ENCODE data around the gene VWA3B. TPM values are rescaled to one million over a fixed set of nuclear protein-coding genes. Genes with fewer than 3 reads are reported as not detected.

The VWA3B gene
- total and polyA plus RNA-seq, 5 donors from 2014 or later, result not detected

DNA sequence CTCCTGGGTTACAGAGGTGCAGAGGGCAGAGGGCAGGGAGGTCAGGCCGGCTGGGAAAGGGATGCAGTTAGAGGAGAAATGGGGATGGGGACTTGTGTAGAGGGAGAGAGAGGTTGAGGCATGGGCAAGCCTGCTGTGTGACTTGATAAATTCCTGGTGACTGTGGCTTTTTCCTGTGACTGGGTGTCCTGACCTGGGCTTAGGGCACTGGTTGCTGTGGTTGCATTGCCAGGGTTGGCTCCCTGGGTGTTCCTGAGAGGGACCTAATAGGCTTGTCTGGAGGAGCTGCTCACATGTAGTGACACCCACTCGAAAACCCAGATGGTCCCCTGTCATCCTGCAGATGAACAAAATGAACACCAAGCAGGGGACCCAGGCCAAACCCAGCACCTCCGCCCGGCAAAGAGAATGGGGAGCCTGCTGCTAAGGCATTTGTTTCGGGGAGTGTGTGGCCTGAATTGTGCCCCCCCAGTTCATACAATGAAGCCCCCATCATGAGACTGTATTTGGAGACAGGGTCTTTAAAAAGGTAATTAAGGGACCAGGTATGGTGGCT lies 78.6 kb downstream of the VWA3B start:
- H3K36me3 ChIP-seq (ENCODE audit: control insufficient read depth, insufficient read depth, low read length), result no peaks in the 10 kb centered on the region
- peaks cover 9% of the 10 kb centered on the region for H3K27me3 Mint-ChIP-seq
- H3K27me3 ChIP-seq (ENCODE audit: control insufficient read depth, insufficient read depth, low read length), result no peaks in the 10 kb centered on the region
- no peaks in the 10 kb centered on the region for H3K36me3 Mint-ChIP-seq
- H3K4me1 Mint-ChIP-seq, result no peaks in the 10 kb centered on the region
- no peaks in the 10 kb centered on the region for H3K9me3 ChIP-seq (ENCODE audit: control insufficient read depth in 2 of 2, low read length in 2 of 2)
- DNase-seq (no peak), ATAC-seq (ENCODE audit: low read depth in 2 of 2) (no peak)
- H3K4me1 ChIP-seq (ENCODE audit: control insufficient read depth, insufficient read depth, low read length, poor library complexity, severe bottlenecking), result no peaks in the 10 kb centered on the region
- H3K27ac ChIP-seq (ENCODE audit: insufficient read depth, low read length, poor library complexity, severe bottlenecking), result no peak overlapping the region
- H3K9me3 Mint-ChIP-seq, result peaks cover 0 to 4% (median 0%) of the 10 kb centered on the region in 7 donors
- no peak overlapping the region for H3K27ac Mint-ChIP-seq
- no peak overlapping the region for H3K4me3 Mint-ChIP-seq
- H3K4me3 ChIP-seq (ENCODE audit: low read depth, low read length), result no peak overlapping the region

DNA sequence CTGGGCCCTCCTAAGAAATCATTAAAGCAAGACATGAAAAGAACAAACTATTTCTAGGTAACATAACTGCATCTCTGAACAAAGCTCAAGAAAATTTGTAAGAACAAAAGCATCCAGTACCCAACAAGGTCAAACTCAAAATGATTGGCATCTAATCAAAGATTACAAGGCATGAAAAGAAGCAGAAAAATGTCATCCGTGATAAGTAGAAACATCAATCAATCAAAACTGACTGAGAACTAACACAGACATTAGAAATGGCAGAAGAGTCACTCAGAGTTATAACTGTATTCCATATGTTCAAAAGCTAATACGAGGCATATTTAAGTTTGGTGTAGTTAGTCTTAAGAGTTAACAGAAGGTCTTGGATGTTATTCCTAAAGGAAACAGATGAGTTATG lies 80.9 kb downstream of the VWA3B start:
- H3K27me3 ChIP-seq (ENCODE audit: control insufficient read depth, insufficient read depth, low read length), result peaks cover 3% of the 10 kb centered on the region
- no peak for ATAC-seq (ENCODE audit: low read depth in 2 of 2)
- Mint-ChIP-seq H3K27me3 (peaks cover 19% of the 10 kb centered on the region), H3K4me1 (no peaks in the 10 kb centered on the region), H3K27ac (no peak overlapping the region), H3K36me3 (no peaks in the 10 kb centered on the region), H3K4me3 (no peak overlapping the region), H3K9me3 (peaks cover 0 to 4% (median 0%) of the 10 kb centered on the region in 7 donors)
- H3K4me3 ChIP-seq (ENCODE audit: low read depth, low read length), result no peak overlapping the region
- no peak for DNase-seq
- H3K9me3 ChIP-seq (ENCODE audit: control insufficient read depth in 2 of 2, low read length in 2 of 2), result no peaks in the 10 kb centered on the region
- no peaks in the 10 kb centered on the region for H3K36me3 ChIP-seq (ENCODE audit: control insufficient read depth, insufficient read depth, low read length)
- H3K4me1 ChIP-seq (ENCODE audit: control insufficient read depth, insufficient read depth, low read length, poor library complexity, severe bottlenecking), result no peaks in the 10 kb centered on the region
- no peak overlapping the region for H3K27ac ChIP-seq (ENCODE audit: insufficient read depth, low read length, poor library complexity, severe bottlenecking)

DNA sequence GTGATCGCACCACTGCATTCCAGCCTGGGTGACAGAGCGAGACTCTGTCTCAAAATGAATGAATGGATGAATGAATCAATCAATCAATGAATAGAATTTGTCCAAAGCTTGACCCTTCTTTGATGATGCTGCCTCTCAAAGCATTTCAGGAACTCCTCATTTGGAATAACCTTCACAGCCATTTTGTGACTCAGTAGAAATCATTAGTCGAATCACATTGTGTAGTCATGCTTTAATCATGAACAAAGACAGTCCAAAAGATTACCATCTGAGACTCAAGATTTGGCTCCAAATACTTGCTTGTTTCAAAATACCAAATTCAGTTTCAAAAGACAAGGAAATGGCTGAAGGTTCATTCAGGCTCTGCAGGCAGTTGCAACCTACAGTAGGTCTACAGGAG lies 83.1 kb downstream of the VWA3B start:
- Histone ChIP-seq H3K27me3 (ENCODE audit: control insufficient read depth, insufficient read depth, low read length) (peaks cover 6% of the 10 kb centered on the region), H3K27ac (ENCODE audit: insufficient read depth, low read length, poor library complexity, severe bottlenecking) (no peak overlapping the region), H3K4me1 (ENCODE audit: control insufficient read depth, insufficient read depth, low read length, poor library complexity, severe bottlenecking) (no peaks in the 10 kb centered on the region), H3K4me3 (ENCODE audit: low read depth, low read length) (no peak overlapping the region), H3K36me3 (ENCODE audit: control insufficient read depth, insufficient read depth, low read length) (no peaks in the 10 kb centered on the region), H3K9me3 (ENCODE audit: control insufficient read depth in 2 of 2, low read length in 2 of 2) (no peaks in the 10 kb centered on the region)
- Mint-ChIP-seq H3K4me1 (no peaks in the 10 kb centered on the region), H3K27me3 (peaks cover 16% of the 10 kb centered on the region), H3K9me3 (peaks cover 0 to 4% (median 0%) of the 10 kb centered on the region in 7 donors), H3K27ac (no peak overlapping the region), H3K4me3 (no peak overlapping the region), H3K36me3 (no peaks in the 10 kb centered on the region)
- DNase-seq, result no peak
- ATAC-seq (ENCODE audit: low read depth in 2 of 2), result no peak

DNA sequence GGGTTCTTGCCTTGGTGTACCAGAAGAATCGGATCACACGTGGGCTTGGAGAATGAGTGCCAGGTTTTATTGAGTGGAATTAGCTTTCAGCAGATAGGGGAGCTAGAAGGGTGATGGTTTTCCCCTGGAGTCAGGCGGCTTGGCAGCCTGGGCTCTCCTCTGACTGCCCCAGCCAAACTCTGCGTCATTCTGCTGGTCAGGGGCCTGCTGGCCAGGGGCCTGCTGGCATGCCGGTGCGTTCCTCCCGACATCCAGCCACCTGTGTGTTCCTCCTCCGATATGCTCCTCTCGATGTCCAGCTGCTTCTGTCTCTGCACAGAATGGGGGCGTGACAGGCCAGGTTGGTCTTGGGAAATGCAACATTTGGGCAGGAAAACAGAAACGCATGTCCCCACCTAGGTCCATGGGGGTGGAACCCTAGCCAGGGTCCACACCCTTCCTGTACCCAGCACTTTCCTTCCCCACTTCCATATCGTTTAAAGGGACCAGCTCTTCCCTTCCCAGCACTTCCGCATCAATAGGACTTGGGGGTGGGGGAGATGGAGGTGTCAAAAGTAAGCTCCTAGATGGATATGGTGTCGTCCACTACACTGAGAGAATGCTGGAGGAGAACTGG lies 85.3 kb downstream of the VWA3B start:
- ATAC-seq (ENCODE audit: low read depth in 2 of 2) (no peak), DNase-seq (no peak)
- H3K9me3 ChIP-seq (ENCODE audit: control insufficient read depth in 2 of 2, low read length in 2 of 2), result no peaks in the 10 kb centered on the region
- peaks cover 0 to 4% (median 0%) of the 10 kb centered on the region in 7 donors for H3K9me3 Mint-ChIP-seq
- H3K4me3 Mint-ChIP-seq, result no peak overlapping the region
- no peak overlapping the region for H3K27ac Mint-ChIP-seq
- no peak overlapping the region for H3K27ac ChIP-seq (ENCODE audit: insufficient read depth, low read length, poor library complexity, severe bottlenecking)
- peaks cover 15% of the 10 kb centered on the region for H3K27me3 Mint-ChIP-seq
- H3K36me3 ChIP-seq (ENCODE audit: control insufficient read depth, insufficient read depth, low read length), result no peaks in the 10 kb centered on the region
- H3K4me1 ChIP-seq (ENCODE audit: control insufficient read depth, insufficient read depth, low read length, poor library complexity, severe bottlenecking), result no peaks in the 10 kb centered on the region
- no peaks in the 10 kb centered on the region for H3K4me1 Mint-ChIP-seq
- no peak overlapping the region for H3K4me3 ChIP-seq (ENCODE audit: low read depth, low read length)
- H3K36me3 Mint-ChIP-seq, result no peaks in the 10 kb centered on the region
- H3K27me3 ChIP-seq (ENCODE audit: control insufficient read depth, insufficient read depth, low read length), result peaks cover 8% of the 10 kb centered on the region

DNA sequence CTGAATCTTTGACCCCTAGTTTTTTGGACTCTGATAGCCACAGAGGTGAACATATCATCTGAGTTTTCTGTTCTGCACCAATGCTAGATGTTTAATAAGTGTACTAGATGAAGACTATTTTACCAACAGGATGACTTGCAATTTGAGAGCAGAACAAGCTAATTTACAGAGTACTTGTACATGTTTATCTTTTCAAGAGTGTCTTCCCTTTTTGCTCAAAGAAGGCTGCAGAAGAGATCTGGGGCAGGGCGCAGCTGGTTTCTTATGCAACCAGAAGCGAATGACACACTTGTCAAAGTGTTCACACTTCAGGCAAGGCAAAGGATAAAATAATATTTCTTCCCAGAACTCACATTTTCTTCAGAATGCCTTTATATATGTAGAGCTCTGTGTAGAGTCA lies 86.0 kb downstream of the VWA3B start:
- no peaks in the 10 kb centered on the region for H3K4me1 Mint-ChIP-seq
- no peak overlapping the region for H3K4me3 Mint-ChIP-seq
- Histone ChIP-seq H3K27ac (ENCODE audit: insufficient read depth, low read length, poor library complexity, severe bottlenecking) (no peak overlapping the region), H3K36me3 (ENCODE audit: control insufficient read depth, insufficient read depth, low read length) (no peaks in the 10 kb centered on the region), H3K4me3 (ENCODE audit: low read depth, low read length) (no peak overlapping the region), H3K9me3 (ENCODE audit: control insufficient read depth in 2 of 2, low read length in 2 of 2) (no peaks in the 10 kb centered on the region), H3K4me1 (ENCODE audit: control insufficient read depth, insufficient read depth, low read length, poor library complexity, severe bottlenecking) (no peaks in the 10 kb centered on the region), H3K27me3 (ENCODE audit: control insufficient read depth, insufficient read depth, low read length) (peaks cover 8% of the 10 kb centered on the region)
- peaks cover 15% of the 10 kb centered on the region for H3K27me3 Mint-ChIP-seq
- ATAC-seq (ENCODE audit: low read depth in 2 of 2), result no peak
- no peak for DNase-seq
- H3K36me3 Mint-ChIP-seq, result no peaks in the 10 kb centered on the region
- H3K27ac Mint-ChIP-seq, result no peak overlapping the region
- peaks cover 0 to 4% (median 0%) of the 10 kb centered on the region in 7 donors for H3K9me3 Mint-ChIP-seq

DNA sequence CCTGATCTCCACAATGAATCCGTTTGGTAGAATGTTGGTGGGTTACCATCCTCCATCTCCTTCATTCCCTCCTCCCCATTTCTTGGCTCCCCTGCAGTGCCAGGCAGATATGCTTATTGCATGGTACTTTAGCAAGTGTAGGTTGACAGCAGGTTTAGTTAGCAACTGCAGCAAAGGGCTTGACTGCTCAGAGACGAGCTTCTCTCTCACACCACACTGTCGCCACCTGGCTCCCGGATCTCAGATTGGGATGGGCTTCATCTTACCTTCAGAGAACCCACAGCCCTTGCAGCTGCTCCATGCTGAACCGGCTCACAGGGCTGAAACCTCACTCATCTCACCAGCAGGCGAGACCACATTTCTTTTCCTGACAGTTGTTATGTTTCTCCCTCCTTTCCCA lies 88.8 kb downstream of the VWA3B start:
- H3K4me1 ChIP-seq (ENCODE audit: control insufficient read depth, insufficient read depth, low read length, poor library complexity, severe bottlenecking), result no peaks in the 10 kb centered on the region
- peak in 1 of 3 donors; percentile 2 for DNase-seq
- H3K27me3 ChIP-seq (ENCODE audit: control insufficient read depth, insufficient read depth, low read length), result peaks cover 8% of the 10 kb centered on the region
- H3K4me3 Mint-ChIP-seq, result no peak overlapping the region
- no peak overlapping the region for H3K27ac Mint-ChIP-seq
- peaks cover 18% of the 10 kb centered on the region for H3K27me3 Mint-ChIP-seq
- ATAC-seq (ENCODE audit: low read depth in 2 of 2), result no peak
- H3K27ac ChIP-seq (ENCODE audit: insufficient read depth, low read length, poor library complexity, severe bottlenecking), result no peak overlapping the region
- peaks cover 0 to 2% (median 0%) of the 10 kb centered on the region in 7 donors for H3K9me3 Mint-ChIP-seq
- H3K36me3 Mint-ChIP-seq, result no peaks in the 10 kb centered on the region
- H3K36me3 ChIP-seq (ENCODE audit: control insufficient read depth, insufficient read depth, low read length), result no peaks in the 10 kb centered on the region
- H3K9me3 ChIP-seq (ENCODE audit: control insufficient read depth in 2 of 2, low read length in 2 of 2), result no peaks in the 10 kb centered on the region
- H3K4me1 Mint-ChIP-seq, result no peaks in the 10 kb centered on the region
- H3K4me3 ChIP-seq (ENCODE audit: low read depth, low read length), result no peak overlapping the region

DNA sequence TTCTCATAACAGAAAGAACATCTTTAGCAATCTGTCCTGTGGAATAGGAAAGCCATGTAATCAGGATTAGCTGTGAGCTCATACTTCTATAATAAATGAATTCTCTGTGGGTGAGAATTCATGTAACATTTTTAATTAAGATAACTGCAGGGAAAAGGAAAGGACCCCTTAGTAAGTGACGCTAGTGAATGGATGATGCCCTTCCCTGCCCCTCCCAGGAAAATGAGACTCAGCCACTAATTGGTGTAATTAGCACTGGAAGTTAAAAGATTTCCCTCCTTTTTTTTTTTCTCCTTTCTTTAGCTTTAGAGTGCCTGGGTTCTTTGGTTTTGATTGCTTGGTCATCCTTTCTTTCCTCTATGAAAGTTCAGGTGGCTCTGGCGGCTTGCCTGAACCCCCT lies 90.3 kb downstream of the VWA3B start:
- H3K9me3 Mint-ChIP-seq, result peaks cover 0 to 2% (median 0%) of the 10 kb centered on the region in 7 donors
- Histone ChIP-seq H3K27ac (ENCODE audit: insufficient read depth, low read length, poor library complexity, severe bottlenecking) (no peak overlapping the region), H3K4me1 (ENCODE audit: control insufficient read depth, insufficient read depth, low read length, poor library complexity, severe bottlenecking) (no peaks in the 10 kb centered on the region), H3K36me3 (ENCODE audit: control insufficient read depth, insufficient read depth, low read length) (no peaks in the 10 kb centered on the region), H3K27me3 (ENCODE audit: control insufficient read depth, insufficient read depth, low read length) (peaks cover 7% of the 10 kb centered on the region), H3K4me3 (ENCODE audit: low read depth, low read length) (no peak overlapping the region), H3K9me3 (ENCODE audit: control insufficient read depth in 2 of 2, low read length in 2 of 2) (no peaks in the 10 kb centered on the region)
- H3K36me3 Mint-ChIP-seq, result no peaks in the 10 kb centered on the region
- peaks cover 16% of the 10 kb centered on the region for H3K27me3 Mint-ChIP-seq
- ATAC-seq (ENCODE audit: low read depth in 2 of 2), result no peak
- no peaks in the 10 kb centered on the region for H3K4me1 Mint-ChIP-seq
- no peak overlapping the region for H3K4me3 Mint-ChIP-seq
- no peak overlapping the region for H3K27ac Mint-ChIP-seq
- no peak for DNase-seq

DNA sequence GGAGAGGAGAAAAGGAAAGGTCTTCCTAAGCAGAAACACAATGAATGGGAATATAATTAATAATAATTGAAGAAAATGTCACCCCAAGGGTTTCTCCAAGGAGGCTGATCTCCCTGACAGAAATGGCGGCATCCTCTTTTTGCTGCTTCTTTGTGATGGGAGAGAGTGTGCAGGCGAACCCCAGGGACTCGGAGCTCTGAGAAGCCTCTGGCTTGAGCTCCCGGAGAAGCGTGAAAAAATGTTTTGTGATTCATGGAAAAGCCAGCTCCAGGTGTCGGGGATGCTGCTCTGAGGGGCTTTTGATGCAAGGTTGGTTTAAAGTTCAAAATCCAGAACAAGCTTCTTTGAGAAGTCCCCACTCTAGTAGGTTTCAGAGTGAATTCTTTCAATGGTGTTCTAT lies 91.0 kb downstream of the VWA3B start:
- H3K27ac Mint-ChIP-seq, result no peak overlapping the region
- no peaks in the 10 kb centered on the region for H3K36me3 Mint-ChIP-seq
- H3K4me3 Mint-ChIP-seq, result no peak overlapping the region
- H3K4me1 Mint-ChIP-seq, result no peaks in the 10 kb centered on the region
- H3K27me3 ChIP-seq (ENCODE audit: control insufficient read depth, insufficient read depth, low read length), result peaks cover 7% of the 10 kb centered on the region
- no peaks in the 10 kb centered on the region for H3K4me1 ChIP-seq (ENCODE audit: control insufficient read depth, insufficient read depth, low read length, poor library complexity, severe bottlenecking)
- no peak overlapping the region for H3K27ac ChIP-seq (ENCODE audit: insufficient read depth, low read length, poor library complexity, severe bottlenecking)
- no peaks in the 10 kb centered on the region for H3K36me3 ChIP-seq (ENCODE audit: control insufficient read depth, insufficient read depth, low read length)
- ATAC-seq (ENCODE audit: low read depth in 2 of 2) (no peak), DNase-seq (no peak)
- H3K9me3 Mint-ChIP-seq, result peaks cover 0 to 2% (median 0%) of the 10 kb centered on the region in 7 donors
- peaks cover 16% of the 10 kb centered on the region for H3K27me3 Mint-ChIP-seq
- H3K9me3 ChIP-seq (ENCODE audit: control insufficient read depth in 2 of 2, low read length in 2 of 2), result no peaks in the 10 kb centered on the region
- no peak overlapping the region for H3K4me3 ChIP-seq (ENCODE audit: low read depth, low read length)
